SK-N-SH treated with all-trans-retinoic acid at 6 μM for 48 hours (cell line): ENCODE results near the gene TXN.

Experiments
- GLIS3 ChIP-seq: fragments of 250-450 bp; sonication (Bioruptor Pico); IDR thresholded peaks from 2 replicates; pipeline ENCODE4 v1.5.0; 2020; ENCODE audit warnings: mild to moderate bottlenecking, moderate library complexity
- ISL1 ChIP-seq: fragments of 250-450 bp; sonication (Bioruptor Pico); IDR thresholded peaks from 2 replicates; pipeline ENCODE4 v2.1.2; 2022; ENCODE audit warnings: mild to moderate bottlenecking, moderate library complexity
- OSR1 ChIP-seq: fragments of 250-450 bp; sonication (Bioruptor Pico); IDR thresholded peaks from 2 replicates; pipeline ENCODE4 v1.8.0; 2022; ENCODE audit warnings: moderate library complexity, mild to moderate bottlenecking, inconsistent platforms
- PATZ1 ChIP-seq: fragments of 250-450 bp; sonication (Bioruptor Pico); IDR thresholded peaks from 2 replicates; pipeline ENCODE4 v1.8.0; 2020; ENCODE audit warnings: mild to moderate bottlenecking, moderate library complexity, borderline replicate concordance
- RARB ChIP-seq: fragments of 250-450 bp; sonication (Bioruptor Pico); IDR thresholded peaks from 2 replicates; pipeline ENCODE4 v1.8.0; 2021; ENCODE audit warnings: mild to moderate bottlenecking, moderate library complexity
- SNAI2 ChIP-seq: fragments of 250-450 bp; sonication (Bioruptor Pico); IDR thresholded peaks from 2 replicates; pipeline ENCODE4 v1.5.0; 2020; ENCODE audit warnings: mild to moderate bottlenecking, moderate library complexity
- TCF4 ChIP-seq: fragments of 250-450 bp; sonication (Bioruptor Pico); IDR thresholded peaks from 2 replicates; pipeline ENCODE4 v1.8.0; 2021; ENCODE audit warnings: mild to moderate bottlenecking, moderate library complexity, borderline replicate concordance
- ZNF8 ChIP-seq: fragments of 450-650 bp; formaldehyde crosslinking; IDR thresholded peaks from 2 replicates; pipeline ENCODE4 v1.5.0; 2020; ENCODE audit warnings: mild to moderate bottlenecking, moderate library complexity

- TF ChIP-seq SNAI2 (CRISPR knock-in tag) (no peak), TCF4 (no peak), OSR1 (no peak), ISL1 (no peak), RARB (no peak), PATZ1 (CRISPR knock-in tag) (no peak), GLIS3 (CRISPR knock-in tag) (no peak), ZNF8 (CRISPR knock-in tag) (no peak)
These were observed 58.0 kb downstream of the TXN start for GRCh38 chr9:110198357-110198756.
